Stimulated activated CD4-positive, alpha-beta T cell treated with anti-CD3 and anti-CD28 coated beads, Interleukin-2, amount 100 ng/mL, for 48 hours (primary cell): ENCODE results near the gene GABPA.
"Not testable (repeated sequence)": the region's sequence is repeated elsewhere in the genome, so short reads cannot be mapped to it uniquely, and the experiment has no call there.

Experiments used
- DNase-seq, 2 donors: peaks; one replicate each; pipeline ENCODE4 v3.0.0-alpha.2; 2020

The GABPA gene

DNA sequence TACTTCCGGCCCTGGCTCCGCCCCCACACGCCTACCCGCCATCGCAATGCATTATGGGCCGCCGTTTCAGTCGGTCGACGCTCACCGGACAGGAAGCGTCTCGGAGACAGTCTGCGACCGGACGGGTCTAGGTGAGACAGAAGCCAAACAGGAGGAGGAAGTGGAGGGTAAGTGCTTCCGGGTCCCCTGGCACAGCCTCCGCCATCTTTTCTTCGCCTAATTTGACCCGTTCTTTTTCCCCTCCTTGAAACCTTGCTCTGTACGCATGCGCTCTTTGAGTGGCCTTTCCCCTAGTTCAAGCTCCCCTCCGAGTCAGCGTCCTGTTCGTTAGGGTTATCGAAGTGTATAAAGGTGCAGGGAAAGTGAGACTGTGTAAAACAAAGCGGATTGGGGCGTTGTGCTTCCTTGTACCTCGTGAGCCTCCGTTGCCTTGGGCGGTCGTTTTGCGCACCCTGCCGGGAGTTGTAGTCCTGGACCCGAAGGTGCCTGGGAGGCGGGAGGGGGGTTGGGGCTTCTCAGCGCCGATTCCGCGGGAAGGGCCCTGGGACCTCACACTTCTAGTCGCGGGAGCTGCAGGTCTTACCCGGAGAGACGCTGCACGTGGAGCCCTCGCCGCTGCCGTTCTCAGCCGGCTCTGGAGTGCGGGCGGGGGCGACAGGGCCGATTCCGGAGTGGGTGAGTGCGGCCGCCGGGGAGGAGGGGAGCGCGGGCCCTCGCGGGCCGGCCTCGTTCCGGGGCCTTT is at the start of gene GABPA, which contains the start of gene ATP5PF:
GABPA (plus strand) TSS at position 69 of the 742 bp plus-strand sequence. CDS start 6,627 bp downstream, outside the sequence.
ATP5PF (minus strand) TSS at position 1 of the 742 bp plus-strand sequence. CDS start 5,110 bp downstream, outside the sequence.
- peak; percentile 97 to 98 for DNase-seq

DNA sequence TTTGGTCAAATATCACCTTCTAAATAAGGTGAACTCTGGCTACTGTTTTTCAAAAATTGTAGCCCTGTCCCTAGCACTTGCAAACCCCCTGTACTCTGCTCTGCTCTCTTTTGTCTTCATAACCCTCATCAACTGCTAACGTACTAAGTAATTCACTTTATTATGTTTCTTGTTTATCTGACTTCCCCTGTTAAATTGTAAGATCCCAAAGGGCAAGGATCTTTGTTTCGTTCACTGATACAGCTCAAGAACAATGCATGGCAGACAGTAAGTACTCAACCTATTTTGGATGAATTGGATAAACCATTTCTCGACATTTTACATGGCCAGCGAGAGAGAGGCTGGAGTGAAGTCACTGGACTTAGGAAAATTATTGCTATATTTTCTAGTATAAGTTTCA is 47.0 kb upstream of the GABPA start:
- DNase-seq: no peak

DNA sequence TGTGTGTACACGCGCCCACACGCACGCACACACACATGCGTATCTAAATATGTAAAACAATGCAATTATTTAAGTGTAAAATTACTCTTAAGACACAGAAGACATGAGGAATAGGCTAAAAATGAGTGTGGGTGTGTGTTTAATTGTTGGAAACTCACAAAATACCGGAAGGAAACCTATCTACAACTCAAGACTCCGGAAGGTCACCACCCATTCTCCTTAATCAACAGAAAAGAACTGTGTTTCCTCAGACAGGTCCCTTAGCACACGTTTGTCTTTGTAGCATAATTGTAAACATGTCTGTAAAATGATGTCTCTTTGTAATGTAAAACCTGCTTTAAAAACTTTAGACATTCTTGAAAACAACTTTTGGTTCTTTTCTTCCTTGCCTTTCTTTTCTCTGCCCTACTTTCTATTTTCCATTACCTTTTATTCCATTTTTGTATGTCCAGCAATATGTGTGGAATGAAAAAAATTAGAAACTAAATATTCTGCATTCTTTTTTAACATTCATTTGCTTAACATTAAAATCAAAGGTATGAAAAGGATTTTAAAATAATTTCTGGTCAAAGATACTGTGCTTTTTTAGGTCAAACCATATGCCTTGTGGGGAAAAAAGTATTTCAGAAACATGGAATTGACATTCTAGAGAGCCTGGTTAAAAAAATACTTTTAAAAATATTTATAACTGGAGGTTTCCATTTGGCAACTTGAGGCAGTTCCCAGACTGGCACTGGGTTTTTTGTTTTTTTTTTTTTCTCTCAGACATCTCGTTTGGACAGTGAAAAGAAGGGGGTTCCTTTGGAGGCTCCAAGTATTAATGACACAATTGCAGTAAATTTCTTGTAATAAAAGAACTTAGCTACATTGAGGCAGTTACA is 46.3 kb upstream of the GABPA start:
- DNase-seq: no peak

DNA sequence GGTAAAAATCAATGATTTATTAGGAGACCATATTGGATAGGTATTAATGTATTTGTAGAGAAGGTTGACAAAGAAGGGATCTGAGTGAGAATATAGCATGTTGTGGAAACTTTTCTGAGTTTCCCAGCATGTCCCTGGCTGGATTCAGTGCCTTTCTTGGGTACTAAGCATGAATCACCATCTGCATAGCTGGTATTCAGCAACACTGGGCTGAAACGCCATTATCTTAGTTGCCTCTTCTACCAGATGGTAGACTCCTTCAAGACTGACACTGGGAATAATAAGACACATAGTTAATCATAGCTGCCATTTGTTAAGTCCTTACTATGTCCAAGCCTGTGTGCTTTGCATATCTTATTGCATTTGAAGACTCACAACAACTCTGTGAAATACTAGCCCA is 45.5 kb upstream of the GABPA start:
- DNase-seq: no peak

DNA sequence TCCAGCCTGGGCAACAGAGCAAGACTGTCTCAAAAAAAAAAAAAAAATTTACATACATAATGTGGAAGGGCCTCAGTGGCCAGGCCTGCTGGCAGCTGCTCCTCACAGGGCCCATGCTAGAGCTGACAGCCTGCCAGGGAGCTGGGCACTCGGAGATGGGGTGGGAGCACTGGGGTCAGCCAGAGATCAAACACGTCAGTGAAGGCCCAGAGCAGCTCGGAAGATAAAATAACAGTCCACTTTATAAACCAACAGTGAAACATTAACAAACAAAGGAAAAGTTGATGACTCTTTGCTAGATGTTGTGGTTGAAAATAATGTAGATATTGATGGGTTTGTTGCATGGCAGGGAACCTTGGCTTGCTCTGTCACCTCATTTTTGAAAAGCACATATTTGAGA is 42.8 kb upstream of the GABPA start:
- DNase-seq: no peak

DNA sequence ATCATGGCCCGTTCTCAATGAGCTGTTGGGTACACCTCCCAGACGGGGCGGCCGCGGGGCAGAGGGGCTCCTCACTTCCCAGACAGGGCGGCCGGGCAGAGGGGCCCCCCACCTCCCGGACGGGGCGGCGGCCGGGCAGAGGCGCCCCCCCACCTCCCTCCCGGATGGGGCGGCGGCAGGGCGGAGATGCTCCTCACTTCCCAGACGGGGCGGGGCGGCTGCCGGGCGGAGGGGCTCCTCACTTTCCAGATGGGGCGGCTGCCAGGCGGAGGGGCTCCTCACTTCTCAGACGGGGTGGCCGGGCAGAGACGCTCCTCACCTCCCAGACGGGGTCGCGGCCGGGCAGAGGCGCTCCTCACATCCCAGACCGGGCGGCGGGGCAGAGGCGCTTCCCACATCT is 39.3 kb upstream of the GABPA start:
- not testable (repeated sequence) for DNase-seq

DNA sequence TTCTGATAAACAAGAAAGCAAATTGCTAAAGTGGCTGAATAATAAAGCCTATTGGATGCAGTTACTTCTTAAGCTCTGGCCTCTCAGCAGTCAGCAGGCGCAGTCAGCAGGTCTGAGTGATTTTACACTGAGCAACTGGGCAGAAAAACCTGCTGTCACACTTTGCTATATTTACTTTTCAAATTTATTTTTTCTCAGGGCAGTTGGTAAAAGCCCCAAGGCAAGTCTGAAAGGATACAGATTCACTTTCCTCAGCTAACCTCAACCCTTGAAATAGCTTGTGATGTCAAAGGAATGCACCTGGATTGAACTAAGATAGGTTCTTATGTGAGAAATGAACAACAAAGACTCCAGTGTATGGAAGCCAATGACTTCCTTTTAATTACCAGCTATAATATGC is 34.0 kb upstream of the GABPA start:
- DNase-seq: no peak

DNA sequence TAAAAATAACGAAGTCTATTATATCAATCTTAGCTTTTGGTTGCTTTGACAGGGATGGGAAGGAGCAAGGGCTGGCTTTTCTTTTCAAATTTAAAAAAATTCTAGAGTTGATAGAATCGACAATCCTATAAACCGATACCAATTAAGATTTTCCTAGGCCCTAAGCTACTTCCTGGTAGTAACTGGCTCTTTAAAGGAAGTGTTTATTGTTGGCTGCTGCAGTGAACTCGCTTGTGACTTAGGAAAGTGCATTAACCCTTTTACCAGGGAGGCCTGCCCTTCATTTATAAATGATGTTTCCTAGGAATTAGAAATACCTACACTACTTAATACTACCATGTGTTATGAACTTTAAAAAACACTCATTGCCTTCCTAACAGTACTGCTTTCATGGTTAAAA is 33.2 kb upstream of the GABPA start:
- no peak for DNase-seq

DNA sequence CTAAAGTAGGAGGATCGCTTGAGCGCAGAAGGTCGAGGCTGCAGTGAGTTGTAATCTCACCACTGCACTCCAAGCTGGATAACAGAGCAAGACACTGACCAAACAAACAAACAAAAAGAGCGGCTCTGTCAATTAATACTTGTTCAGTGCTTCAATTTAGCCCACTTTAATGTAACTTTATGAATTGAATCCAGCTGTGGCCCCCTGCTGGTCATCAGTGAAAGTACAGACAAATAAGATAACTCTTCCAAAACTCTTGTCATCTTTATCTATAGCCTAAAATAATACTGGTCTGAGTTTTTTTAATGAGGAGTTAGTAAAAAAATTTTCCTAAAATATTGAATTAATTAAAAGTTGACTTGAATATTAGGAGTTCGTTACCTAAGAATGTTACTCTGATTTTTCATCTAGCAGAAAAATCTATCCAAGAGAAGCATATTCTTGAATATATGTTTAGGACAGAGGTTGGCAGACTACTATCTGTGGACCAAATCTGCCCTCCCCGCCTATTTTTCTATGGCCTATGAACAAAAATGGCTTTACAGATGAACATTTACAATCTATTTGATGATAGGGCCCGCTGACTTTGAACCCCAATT is 26.2 kb upstream of the GABPA start:
- DNase-seq: peak; percentile 36 to 53

DNA sequence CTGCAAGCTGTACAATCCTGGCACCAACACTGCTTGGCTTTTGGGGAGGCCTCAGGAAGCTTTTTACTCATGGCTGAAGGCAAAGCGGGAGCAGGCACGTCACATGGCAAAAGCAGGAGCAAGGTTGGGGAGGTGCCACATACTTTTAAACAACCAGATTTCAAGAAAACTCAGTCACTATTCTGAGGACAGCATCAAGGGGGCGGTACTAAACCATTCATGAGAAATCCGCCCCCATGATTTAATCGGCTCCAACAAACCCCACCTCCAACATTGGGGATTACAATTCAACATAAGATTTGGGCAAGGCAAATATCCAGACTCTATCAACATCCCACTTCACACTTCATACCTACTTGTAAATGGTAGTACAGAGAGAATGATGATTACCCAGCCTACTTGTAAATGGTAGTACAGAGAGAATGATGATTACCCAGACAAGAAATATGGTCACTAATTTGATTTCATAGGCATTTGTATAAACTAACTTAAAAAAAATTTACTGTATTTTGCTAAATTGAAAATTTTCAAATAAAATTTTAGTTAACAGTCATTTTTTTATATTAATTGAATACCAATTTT is 25.0 kb upstream of the GABPA start:
- no peak for DNase-seq

DNA sequence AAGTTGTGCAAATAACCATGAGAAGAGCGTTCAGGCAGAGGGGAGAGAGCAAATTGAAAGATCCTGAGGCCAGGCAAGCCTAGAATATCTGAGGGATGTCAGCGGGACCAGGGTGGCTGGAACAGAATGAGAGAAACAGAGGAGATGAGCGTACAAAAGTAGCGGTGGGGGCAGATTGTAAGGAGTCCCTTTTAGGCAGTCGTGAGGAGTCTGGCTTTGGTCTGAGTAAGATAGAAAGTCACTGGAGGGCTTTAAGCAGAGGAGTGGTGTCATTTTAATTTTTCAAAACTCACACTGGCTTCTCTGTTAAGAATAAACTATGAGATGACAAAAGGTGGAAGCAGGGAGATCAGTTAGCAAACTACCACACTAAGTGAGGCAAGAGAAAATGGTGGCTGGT is 24.2 kb upstream of the GABPA start:
- DNase-seq: no peak

DNA sequence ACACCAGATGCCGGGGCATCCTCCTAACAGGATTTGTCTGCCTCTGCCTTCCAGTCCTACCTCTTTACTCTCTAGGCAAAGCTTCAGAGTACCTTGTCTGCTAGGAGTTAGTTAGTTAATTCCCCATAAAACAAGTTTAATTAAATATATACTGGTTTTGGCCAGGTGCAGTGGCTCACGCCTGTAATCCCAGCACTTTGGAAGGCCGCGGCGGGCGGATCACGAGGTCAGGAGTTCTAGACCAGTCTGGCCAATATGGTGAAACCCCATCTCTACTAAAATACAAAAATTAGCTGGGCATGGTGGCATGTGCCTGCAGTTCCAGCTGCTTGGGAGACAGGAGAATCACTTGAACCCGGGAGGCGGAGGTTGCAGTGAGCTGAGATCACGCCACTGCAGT is 20.7 kb upstream of the GABPA start:
- not testable (repeated sequence) for DNase-seq

DNA sequence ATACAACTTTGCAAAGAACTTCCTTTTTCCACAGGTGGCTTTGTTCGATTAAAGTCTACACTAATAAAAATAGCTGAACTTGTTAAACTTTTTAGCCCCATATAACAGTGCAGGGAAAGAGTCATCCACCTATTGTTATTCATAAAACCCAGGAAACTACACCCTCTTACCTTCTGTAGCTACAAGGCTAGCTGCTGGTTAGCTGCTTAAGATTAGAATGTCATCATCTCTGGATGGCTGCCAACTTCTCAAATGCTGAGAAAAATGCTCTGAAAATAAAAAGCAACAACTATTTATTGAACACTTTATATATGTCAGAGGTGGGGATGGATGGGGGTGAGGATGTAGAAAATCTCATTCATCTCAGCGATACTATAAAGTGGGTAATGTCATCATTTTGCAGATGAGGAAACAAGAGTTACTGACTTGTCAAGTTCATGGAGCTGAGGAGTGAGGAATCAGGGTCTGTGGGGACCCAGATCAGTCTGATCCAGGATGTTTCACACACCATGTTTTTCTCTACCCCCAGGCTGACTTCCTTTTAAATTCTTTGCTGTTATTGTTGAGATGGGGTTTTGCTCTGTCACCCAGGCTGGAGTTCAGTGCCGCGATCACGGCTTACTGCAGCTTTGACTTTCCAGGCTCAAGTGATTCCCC is 17.2 kb upstream of the GABPA start:
- DNase-seq: no peak

DNA sequence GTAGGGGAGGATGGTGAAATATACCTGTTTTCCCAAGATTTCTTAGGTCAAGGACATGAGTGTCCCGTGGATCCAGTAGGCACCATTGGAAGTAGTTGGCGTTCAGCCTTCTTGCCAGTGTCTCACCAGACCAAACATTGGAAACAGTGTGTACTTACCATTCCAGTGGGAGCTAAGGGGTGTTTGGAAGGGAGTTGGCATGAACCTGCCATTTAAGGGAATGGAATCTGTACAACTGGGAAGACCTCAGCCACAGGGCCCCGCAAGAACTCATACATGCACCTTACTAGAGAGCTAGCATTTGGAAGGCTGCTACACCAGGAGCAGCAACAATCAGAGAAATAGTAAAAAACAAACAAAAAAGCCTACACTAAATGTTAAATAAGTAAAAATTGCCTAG is 12.8 kb upstream of the GABPA start:
- DNase-seq: no peak

DNA sequence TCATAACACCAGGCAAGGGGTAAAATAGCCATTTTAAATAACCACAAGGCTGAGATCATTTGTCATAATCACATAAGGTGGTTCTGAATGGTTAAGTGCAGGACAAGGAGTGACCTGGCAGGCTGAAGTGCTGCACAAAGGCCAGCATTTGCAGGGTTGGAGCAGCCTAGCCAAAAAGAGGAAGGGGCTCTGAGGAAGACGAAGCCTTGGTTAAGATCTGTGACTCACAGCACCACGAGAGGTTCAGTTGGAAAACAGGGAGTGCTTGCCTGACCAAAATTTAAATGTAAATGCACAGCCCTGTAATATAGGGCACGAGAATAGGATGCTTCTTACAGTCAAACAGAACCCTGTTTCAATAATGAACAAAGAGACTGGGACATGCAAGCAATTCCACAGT is 12.1 kb upstream of the GABPA start:
- no peak for DNase-seq

DNA sequence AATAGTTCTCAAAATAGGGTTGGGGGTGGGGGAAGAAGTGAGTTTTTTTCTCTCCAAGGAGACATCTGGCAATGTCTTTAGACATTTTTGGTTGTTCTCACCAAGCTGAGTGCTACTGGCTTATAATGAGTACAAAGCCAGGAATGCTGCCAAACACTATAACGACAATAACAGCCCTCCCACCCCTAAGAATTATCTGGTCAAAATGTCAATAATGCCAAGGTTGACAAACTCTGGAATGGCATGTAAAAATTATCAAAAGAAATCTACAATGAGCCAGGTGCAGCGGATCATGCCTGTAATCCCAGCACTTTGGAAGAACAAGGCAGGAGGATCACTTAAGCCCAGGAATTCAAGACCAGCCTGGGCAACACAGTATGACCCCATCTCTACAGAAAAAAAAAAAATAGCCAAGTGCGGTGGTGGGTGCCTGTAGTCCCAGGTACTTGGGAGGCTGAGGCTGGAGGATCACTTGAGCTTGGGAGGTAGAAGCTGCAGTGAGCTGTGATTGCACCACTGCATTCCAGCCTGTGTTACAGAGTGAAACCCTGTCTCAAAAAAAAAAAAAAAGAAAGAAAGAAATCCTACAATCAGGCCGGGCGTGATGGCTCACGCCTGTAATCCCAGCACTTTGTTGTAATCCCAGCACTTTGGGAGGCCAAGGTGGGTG is 2.5 kb upstream of the GABPA start:
- no peak for DNase-seq

DNA sequence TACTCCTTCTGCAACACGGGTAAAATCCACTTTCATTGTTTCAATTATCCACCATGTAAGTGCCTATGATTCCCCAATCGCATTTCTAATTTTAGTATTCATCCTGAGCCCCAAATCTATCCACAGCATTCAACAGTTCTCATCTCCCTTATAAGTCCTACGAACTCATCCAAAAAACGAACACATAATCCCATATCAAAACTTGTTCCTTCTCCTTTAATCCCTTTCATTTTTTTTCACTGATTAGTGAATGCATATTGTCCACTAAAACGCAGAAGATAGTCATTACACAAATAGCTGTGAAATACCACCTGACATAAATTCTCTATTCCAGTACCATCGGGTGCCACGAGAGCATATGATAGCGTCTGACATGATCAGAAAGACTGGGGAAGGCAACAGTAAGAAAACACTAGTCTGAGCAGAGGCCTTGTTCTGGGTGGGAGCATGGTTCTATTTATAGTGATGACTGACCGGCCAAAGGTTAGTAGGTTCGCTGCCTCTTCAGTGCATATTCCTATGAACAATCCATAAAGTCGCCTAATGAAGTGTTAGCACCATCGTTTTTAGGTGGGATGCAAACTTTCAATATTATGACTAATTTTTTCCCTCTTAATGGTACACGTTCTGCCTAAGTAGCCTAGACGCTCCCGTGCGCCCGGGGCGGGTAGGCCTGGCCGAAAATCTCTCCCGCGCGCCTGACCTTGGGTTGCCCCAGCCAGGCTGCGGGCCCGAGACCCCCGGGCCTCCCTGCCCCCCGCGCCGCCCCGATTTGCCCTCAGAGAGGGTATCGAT is 716 bp upstream of the GABPA start:
- DNase-seq: no peak

DNA sequence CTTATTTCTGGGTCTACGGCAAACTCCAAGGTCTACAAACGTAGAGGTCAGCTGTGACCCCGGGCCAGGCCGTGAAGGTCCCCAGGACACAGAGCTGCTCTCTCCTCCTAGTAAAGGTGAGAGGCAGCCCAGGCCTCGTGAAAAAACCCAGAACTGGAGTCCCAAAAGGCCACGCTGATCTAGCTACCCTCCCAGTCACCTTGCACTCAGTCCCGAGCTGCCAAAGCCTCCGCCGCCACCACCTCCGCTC is 193 bp upstream of the GABPA start:
- DNase-seq: no peak

DNA sequence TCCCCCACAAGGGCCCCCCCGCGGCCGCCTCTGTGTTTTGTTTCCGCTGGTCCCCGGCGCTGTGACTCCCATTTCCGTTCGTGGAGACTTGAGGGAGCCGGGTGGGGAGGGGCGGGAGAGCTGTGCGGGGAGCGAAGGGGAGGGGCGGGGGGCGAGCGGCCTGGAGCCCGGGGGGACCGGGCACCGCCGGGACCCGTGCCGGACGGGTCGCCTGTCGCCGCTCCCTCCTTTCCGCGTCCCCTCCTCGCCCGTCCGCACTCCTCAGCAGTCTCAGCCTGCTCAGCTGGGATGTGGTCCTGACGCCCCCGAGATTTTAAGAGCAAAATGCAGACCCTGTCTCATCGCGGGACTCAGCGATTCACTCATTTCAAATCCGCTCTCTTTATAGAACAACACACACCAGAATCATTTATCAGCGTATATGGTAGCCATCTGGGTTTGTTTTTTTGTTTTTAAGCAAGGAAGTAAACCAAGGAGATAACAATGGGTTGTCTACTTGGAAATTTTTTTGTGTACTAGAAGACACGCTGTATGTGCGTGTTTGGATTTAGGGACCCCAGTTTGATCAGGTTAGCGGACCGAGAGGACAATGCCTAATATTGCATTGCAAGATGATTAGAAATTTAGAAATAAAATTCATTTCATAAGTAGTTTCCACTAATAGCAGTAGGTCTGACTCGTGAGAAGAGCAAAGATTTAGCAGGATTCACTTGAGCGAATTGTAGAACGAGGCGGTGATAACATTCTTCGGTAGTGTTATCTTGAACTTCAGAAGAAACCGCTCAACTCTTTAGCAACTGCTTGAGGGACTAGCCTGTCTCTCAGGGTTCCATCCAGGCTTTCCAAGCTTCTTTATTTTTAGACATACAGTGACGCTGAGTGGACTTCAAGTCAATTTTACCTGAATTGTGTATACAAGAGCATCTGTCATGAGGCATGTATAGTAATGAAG is 1.1 kb downstream of the GABPA start:
- peak; percentile 65 to 71 for DNase-seq

DNA sequence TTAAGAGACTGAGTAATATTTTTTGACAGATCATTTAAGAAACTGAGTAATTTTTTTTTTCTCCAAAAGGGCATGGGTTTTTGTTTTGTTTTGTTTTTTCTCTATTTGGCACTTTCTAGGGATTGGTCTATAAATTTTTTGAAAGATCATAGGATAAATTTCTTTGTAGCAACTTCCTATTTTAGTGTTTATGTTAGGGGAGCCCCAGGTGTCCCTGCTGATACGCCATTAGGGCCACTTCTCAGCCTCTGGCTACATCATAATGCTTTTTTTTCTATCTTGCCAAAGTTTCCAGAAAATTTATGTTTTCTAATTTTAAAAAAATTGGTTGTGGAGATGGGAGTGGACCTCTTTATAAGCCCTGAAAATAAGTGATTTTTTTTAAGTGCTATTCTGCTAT is 2.6 kb downstream of the GABPA start:
- no peak for DNase-seq
